Activated naive CD8-positive, alpha-beta T cell treated with anti-CD3 and anti-CD28 coated beads for 36 hours (primary cell): ENCODE measurements around the gene BTBD16. TPM values are rescaled to one million over a fixed set of nuclear protein-coding genes. Genes with fewer than 3 reads are reported as not detected.

Experiments
- DNase-seq: peaks from one replicate; pipeline ENCODE4 v3.0.0; 2021
- H3K27ac Mint-ChIP-seq: one replicate; pipeline ENCODE4 v1.8.0; 2022; ENCODE audit warnings: mild to moderate bottlenecking, moderate library complexity, mixed read lengths
- H3K27me3 Mint-ChIP-seq: one replicate; pipeline ENCODE4 v1.8.0; 2022; ENCODE audit warnings: mild to moderate bottlenecking, mixed read lengths
- H3K36me3 Mint-ChIP-seq: one replicate; pipeline ENCODE4 v1.8.0; 2021; ENCODE audit warnings: mild to moderate bottlenecking, mixed read lengths
- H3K4me1 Mint-ChIP-seq: one replicate; pipeline ENCODE4 v1.8.0; 2021; ENCODE audit warnings: mixed read lengths
- H3K4me3 Mint-ChIP-seq: one replicate; pipeline ENCODE4 v1.8.0; 2022; ENCODE audit warnings: mild to moderate bottlenecking, moderate library complexity, mixed read lengths
- H3K9me3 Mint-ChIP-seq: one replicate; pipeline ENCODE4 v1.8.0; 2022; ENCODE audit warnings: mixed read lengths
- total RNA-seq, 2 experiments: library from RNA; stranded (reverse); gene quantifications; one replicate each; pipeline ENCODE4 v1.2.3, GENCODE V29; 2021

BTBD16 gene
- total RNA-seq, 2 experiments from 2014 or later: not detected

DNA sequence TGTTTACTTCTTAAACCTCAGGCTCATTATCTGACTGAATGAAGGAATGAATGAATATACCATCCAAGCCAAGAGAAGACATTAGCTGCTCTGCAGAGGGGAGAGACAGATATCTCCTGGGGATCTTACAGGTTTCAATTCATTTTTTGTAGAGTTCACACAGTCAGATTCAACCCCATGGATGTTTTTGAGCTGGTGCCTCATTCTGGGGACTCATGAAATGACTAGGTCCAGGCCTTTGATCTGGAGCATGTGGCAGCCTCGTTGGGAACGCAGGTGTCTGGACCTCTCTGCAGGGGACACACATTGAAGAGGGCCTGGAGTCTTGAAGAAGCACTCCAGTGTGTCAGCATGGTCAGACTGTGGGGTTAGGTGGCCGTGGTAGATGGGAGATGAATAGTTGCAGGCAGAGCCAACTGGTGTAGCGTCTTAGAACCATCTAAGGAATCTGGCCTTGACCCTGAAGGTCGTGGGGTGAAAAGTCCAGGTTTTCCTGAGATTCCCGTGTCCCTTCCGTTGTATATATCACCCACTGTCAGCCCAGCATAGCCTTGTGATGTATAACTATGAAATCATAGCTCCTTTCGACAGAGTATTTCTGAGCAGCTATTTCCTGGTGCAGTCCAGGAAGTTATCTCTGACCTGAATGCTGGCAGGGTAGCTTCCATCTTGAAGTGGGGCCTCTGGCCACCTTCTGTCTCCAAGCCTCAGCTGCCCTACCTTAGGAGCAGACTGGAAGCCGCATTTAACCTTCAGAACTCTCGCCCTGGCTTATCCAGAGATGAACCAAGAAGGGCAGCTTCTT is 22.3 kb downstream of the BTBD16 start:
- no peak overlapping the region for H3K4me3 Mint-ChIP-seq
- H3K4me1 Mint-ChIP-seq: peaks cover 2% of the 10 kb centered on the region
- H3K27ac Mint-ChIP-seq: no peak overlapping the region
- peaks cover under 1% of the 10 kb centered on the region for H3K27me3 Mint-ChIP-seq
- H3K36me3 Mint-ChIP-seq: no peaks in the 10 kb centered on the region
- no peak for DNase-seq
- H3K9me3 Mint-ChIP-seq: no peaks in the 10 kb centered on the region

DNA sequence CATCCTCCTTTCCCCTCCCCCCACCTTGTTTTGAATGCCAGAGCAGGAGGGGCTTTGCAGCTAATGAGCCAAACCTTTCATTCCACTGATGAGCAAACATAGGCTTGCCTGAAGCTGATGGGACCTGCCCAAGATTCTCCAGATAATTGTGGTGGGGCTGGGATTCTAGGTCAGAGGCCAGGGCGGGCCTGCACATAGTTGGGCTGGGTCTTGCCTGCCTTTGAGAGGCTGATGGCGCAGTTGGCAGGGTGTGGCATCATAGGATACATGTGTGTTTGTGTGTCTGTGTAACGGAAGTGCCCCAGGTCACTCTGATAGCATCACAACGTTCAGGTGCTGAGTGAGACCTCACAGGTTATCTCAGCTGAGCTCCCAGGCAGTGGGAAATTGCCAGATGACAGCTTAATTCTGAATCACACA is 22.9 kb downstream of the BTBD16 start:
- Mint-ChIP-seq H3K9me3 (no peaks in the 10 kb centered on the region), H3K27ac (no peak overlapping the region), H3K4me3 (no peak overlapping the region), H3K4me1 (peaks cover 6% of the 10 kb centered on the region), H3K36me3 (no peaks in the 10 kb centered on the region), H3K27me3 (peaks cover 6% of the 10 kb centered on the region)
- DNase-seq: no peak

DNA sequence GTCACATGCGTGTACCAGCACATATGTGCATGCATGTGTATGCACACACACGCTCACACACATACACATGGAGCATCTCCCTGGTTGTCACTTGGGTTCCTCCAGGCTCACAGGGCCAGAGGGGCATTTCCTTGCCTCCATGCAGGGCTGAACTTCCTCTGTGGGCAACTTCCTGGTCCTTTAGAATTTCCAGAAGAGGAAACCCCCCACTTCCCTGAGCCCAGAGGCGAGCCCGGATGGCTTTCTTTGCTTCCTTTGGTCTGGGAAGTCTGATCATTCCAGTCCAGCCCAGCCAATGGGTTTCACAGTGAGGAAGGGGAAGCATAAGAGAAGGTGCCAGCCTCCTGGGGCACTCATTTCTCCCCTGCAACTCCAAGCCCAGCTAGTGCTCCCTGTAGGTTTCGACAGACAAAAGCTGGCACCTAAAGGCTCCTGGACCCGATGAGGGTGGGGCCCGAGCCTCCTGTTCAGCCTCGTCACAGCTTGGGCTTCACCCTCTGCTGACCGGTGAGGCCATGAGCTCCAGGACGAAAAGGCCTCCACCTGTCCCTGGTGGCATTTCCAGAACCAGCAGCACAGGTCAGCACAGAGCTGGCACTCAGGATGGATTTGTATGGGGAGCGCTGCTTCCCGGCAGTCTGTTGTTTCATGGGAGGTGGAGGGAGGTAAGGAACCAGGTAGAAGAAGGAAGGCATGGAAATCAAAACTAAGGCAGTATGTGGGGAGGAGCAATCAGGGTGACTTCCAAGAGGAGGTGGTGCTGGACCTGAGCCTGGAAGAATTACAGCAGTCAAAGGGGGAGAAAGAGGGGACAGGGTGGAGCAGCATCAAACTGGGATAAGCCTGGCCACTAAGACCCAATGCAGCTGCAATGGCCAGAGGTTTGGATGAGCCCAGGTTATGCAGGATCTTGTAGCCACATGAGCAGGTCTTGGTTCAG is 23.7 kb downstream of the BTBD16 start:
- no peak overlapping the region for H3K27ac Mint-ChIP-seq
- no peaks in the 10 kb centered on the region for H3K36me3 Mint-ChIP-seq
- H3K27me3 Mint-ChIP-seq: peaks cover 7% of the 10 kb centered on the region
- no peak for DNase-seq
- no peak overlapping the region for H3K4me3 Mint-ChIP-seq
- no peaks in the 10 kb centered on the region for H3K9me3 Mint-ChIP-seq
- peaks cover 6% of the 10 kb centered on the region for H3K4me1 Mint-ChIP-seq

DNA sequence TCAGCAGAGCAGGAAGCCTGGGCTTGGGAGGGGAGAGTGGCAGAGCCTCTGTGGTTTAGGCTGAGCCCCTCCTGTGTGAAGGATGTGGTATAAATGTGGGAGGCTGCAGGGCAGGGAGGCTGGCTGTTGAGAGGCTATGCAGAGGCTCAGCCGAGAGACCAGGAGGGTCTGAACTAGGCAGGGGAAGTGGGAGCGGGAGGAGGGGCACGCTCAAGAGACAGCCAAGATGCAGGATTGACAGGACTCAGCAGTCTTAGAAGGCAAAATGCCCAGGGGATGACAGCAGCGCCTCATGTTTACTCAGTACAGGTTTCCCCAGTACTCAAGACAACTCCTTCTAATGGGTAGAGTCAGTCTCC is 24.3 kb downstream of the BTBD16 start:
- no peak overlapping the region for H3K27ac Mint-ChIP-seq
- no peaks in the 10 kb centered on the region for H3K36me3 Mint-ChIP-seq
- no peak overlapping the region for H3K4me3 Mint-ChIP-seq
- no peak for DNase-seq
- peaks cover 7% of the 10 kb centered on the region for H3K27me3 Mint-ChIP-seq
- H3K4me1 Mint-ChIP-seq: peaks cover 6% of the 10 kb centered on the region
- H3K9me3 Mint-ChIP-seq: no peaks in the 10 kb centered on the region

DNA sequence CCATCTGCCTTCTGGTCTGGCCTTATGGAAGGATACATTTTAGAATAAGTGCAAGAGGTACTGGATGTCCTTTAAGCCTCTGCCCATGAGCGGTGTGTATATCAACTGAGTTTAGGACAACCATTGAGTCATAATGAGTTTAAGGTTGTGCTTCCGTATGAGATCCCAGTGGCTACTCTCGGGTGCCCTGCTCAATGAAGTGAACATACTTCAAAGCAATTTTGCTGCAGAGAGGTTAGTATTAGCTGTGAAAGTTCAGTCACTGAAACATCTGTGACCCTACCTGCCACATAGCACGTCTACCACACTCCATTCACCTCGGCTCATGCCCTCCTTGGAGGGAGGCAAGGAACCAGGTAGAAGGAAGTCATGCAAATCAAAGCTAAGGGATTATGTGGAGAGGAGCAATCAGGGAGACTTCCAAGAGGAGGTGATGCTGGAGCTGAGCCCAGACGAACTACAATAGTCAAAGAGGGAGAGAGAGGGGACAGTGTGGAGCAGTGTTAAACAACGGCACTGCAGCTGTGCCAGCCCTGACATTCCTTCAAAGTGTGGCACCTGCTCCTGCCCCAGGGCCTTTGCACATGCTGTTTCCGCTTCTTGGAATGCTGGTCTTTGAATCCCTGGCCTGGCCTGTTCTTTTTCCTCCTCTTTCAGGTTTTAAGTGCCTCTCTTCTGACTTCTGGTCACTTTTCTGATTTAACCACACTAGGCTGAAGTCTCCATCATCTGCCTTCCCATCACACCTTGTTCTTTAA is 25.4 kb downstream of the BTBD16 start:
- no peak overlapping the region for H3K27ac Mint-ChIP-seq
- H3K36me3 Mint-ChIP-seq: no peaks in the 10 kb centered on the region
- no peak overlapping the region for H3K4me3 Mint-ChIP-seq
- H3K27me3 Mint-ChIP-seq: peaks cover 7% of the 10 kb centered on the region
- no peaks in the 10 kb centered on the region for H3K9me3 Mint-ChIP-seq
- DNase-seq: no peak
- peaks cover 6% of the 10 kb centered on the region for H3K4me1 Mint-ChIP-seq

DNA sequence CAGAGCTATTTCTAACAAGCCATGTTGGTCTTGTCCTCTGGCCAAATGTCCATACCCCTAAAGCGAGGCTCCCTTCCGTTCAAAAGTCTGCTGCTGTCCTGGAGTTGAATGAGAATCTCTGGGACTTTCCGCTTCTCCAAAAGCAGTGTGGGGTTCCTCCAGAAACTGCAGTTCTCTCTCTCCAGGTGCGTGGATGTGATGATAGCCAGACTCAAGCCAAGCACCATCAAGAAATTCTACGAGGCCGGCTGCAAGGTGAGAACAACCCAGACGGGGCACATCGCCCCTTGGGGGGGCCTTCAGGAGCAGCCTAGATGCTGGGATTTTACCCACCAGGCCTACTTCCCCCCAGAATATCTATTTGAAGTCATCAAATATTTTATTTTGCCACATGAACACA is 26.5 kb downstream of the BTBD16 start:
- no peak for DNase-seq
- Mint-ChIP-seq H3K4me1 (peaks cover 6% of the 10 kb centered on the region), H3K27me3 (peaks cover 7% of the 10 kb centered on the region), H3K4me3 (no peak overlapping the region), H3K36me3 (no peaks in the 10 kb centered on the region), H3K9me3 (no peaks in the 10 kb centered on the region), H3K27ac (no peak overlapping the region)

DNA sequence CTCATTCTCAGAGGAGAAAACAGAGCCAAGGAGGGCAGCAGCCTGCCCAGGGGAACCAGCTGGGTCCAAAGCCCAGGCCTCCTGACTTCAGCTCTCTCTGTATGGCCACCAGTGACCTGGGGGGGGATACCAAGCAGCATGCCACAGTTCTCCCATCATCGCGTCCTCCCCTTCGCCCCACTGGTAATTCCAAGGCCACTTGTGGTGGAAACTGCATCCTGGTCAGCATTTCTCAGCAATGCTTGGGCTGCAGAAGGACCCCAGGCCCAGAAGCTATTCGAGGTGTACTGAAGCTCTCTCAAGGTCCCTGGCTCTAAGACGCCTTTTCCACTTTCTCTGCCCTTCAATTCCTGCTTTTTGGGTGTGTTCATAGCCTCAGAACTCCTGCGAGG is 27.1 kb downstream of the BTBD16 start:
- Mint-ChIP-seq H3K36me3 (no peaks in the 10 kb centered on the region), H3K9me3 (no peaks in the 10 kb centered on the region), H3K4me3 (no peak overlapping the region), H3K27me3 (peaks cover 7% of the 10 kb centered on the region), H3K27ac (no peak overlapping the region), H3K4me1 (peaks cover 6% of the 10 kb centered on the region)
- no peak for DNase-seq

DNA sequence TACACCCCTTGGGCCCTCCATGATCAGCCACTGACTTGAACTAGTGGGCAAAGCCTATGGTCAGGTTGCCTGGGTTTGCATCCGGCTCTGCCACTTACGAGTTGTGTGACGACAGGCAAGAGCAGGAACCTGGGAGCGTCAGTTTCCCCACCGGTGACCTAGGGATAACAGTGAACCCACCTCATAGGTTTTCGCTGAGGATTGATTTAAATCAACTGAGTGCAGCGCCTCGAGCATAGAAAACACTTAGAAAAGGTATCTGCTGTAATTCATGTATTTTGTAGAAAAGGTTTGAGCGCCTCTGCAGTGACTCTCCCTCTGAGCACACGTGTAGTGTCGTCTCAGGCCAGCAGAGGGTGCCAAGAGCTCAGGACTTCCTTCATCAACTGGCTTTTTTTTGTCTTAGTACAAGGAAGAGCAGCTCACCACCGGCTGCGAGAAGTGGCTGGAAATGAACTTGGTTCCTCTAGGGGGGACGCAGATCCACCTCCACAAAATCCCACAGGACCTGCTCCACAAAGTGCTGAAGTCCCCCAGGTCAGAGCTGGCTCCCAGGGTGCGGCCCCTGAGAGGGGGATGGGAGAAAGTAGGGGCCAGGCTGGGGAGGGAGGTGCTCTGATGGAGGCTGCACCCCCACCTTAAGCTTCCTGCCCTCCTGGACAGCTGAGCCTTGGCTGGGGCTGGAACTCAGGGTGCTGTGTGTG is 27.7 kb downstream of the BTBD16 start:
- Mint-ChIP-seq H3K9me3 (no peaks in the 10 kb centered on the region), H3K4me3 (peak overlapping the region; percentile 40), H3K27ac (no peak overlapping the region), H3K27me3 (peaks cover 7% of the 10 kb centered on the region), H3K4me1 (peaks cover 6% of the 10 kb centered on the region), H3K36me3 (no peaks in the 10 kb centered on the region)
- peak; percentile 53 for DNase-seq

DNA sequence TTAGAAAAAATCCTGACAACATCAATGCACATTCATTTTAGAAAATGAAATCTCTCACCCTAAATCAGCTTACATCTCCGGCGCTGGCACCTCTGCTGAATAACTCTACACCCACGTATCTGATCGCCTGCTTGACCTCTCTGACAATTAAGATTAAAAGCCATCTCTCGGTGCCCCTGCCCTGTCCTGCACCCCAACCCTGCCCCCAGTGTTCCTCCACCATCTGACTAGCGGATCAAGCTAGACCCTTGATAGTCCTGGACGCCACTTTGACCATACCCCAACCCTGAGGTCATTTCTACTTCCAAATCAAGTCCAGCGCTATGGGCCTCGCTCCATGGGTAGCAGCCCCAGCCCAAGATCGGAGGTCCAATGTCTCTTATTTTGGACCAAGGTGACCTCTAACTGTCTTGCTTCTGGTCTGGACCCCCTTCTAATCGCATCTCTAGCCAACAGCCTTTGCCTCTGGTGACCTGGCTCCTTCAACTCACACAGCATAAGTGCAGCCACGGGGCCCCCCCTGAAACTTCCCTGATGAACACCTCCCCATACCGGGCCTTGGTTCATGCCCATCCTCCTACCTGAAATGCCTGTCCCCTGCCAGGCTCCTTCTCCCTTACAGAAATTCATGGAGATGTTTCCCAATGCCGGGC is 28.5 kb downstream of the BTBD16 start:
- no peak overlapping the region for H3K27ac Mint-ChIP-seq
- H3K9me3 Mint-ChIP-seq: no peaks in the 10 kb centered on the region
- H3K4me1 Mint-ChIP-seq: peaks cover 6% of the 10 kb centered on the region
- no peak for DNase-seq
- H3K36me3 Mint-ChIP-seq: no peaks in the 10 kb centered on the region
- H3K4me3 Mint-ChIP-seq: no peak overlapping the region
- H3K27me3 Mint-ChIP-seq: peaks cover 7% of the 10 kb centered on the region

DNA sequence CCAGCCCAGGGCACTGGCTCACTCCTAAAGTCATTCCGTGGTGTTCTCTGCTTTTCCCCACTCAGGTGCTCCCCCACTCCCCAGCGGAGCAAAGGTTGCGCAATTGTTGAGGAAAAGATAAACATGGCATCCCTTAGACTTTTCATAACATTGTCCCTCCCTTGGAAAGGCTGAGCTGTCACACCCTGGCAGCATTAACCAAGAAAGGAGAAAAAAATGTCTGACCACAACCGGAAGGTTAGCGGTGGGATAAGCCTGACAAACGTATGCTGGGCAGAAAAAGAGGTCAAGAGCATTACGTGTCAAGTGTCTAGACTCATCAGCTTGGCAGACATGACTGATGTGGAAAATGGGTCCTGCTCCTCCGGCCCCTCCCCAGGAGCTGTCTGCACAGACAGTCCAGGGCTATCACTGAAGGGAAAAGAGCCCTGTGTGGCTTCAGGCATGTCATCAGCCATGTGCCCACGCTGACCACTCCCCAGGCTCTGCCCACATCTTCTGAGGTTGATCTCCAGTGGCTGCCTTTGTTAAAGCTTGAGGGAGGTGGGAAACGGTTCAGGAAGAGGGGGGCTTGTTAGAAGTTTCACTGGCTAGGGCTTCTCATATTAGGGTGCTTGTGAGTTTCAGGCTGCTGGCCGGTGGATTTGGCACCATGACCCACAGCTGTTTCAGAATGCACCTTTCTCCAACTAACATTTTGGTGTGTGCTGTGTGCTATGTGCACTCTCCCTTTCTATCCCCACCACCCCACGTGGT is 30.1 kb downstream of the BTBD16 start:
- peaks cover 4% of the 10 kb centered on the region for H3K4me1 Mint-ChIP-seq
- H3K27me3 Mint-ChIP-seq: peaks cover 7% of the 10 kb centered on the region
- no peak overlapping the region for H3K4me3 Mint-ChIP-seq
- no peaks in the 10 kb centered on the region for H3K36me3 Mint-ChIP-seq
- no peak overlapping the region for H3K27ac Mint-ChIP-seq
- no peak for DNase-seq
- peaks cover 7% of the 10 kb centered on the region for H3K9me3 Mint-ChIP-seq

DNA sequence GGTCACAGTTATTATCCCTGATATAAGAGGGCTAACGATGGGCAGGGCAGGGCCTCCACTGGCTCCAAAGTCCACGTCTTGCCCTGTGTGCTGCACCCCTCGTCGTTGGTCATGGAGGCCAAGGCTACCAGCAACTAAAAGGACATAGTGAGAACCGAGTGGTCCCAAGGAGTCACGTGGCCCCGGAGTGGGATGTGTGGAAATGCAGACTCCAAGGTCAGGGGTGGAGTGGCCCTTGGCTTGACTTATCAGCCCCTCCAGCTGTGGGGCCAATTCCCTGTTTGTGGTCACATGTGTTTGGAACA is 30.7 kb downstream of the BTBD16 start:
- H3K36me3 Mint-ChIP-seq: no peaks in the 10 kb centered on the region
- H3K4me3 Mint-ChIP-seq: no peak overlapping the region
- H3K9me3 Mint-ChIP-seq: peaks cover 7% of the 10 kb centered on the region
- no peak for DNase-seq
- H3K27me3 Mint-ChIP-seq: peaks cover 7% of the 10 kb centered on the region
- peaks cover 4% of the 10 kb centered on the region for H3K4me1 Mint-ChIP-seq
- no peak overlapping the region for H3K27ac Mint-ChIP-seq

DNA sequence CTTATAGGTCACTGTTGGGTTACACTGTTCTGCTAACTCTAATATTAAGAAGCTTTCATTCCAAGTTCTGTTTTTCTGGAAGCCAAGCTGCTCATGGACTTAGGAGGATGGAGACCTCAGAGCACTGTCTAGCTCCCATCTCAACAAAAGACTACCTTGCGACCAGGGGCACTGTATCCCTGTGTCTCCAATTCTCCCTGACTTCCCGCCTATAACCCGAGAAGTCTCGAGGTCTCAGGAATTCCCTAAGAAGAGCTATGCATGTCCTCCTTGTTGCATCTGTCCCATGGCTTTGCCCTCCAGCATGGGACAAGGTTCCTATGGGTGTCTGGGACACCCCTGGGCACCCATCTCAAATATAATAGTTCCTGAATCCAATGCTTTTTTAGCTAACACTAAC is 31.2 kb downstream of the BTBD16 start:
- Mint-ChIP-seq H3K36me3 (no peaks in the 10 kb centered on the region), H3K27me3 (peaks cover 7% of the 10 kb centered on the region), H3K4me3 (no peak overlapping the region), H3K4me1 (peaks cover 4% of the 10 kb centered on the region), H3K27ac (no peak overlapping the region), H3K9me3 (peaks cover 7% of the 10 kb centered on the region)
- no peak for DNase-seq

DNA sequence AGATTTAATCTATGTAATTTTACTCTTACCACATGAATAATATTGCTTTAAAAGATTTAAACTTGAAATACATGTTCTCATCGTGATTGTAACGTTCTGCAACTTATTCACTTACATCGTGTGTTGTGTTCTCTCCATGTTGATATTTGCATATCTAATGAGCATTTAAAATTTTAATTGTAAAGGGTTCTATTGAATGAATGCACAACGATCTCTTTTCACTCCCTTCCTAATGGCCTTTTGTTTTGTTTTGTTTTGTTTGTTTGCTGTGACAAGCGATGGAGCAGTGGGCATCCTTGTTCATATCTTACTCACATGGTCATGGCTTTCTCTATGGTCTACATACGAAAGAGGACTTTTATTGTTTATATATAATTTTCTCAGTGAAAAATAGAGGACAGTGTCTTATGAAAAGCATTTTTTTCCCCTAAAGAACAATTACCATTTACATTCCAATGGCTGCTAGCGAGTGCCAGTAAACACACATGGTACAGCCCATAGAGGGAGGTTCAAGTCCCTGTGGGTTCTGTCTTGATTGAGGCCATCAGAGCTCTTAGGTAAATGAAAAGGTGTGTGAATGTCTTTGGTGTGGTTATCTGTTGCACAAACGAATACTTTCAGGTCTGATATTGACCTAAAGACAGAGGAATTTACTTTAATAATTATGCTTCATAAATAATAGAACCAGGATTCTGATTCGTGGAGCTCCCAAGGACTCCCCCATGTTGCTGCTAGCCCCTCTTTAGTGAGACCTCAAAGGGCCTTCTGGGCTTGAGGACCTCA is 32.4 kb downstream of the BTBD16 start:
- Mint-ChIP-seq H3K4me1 (peaks cover 8% of the 10 kb centered on the region), H3K27me3 (peaks cover 6% of the 10 kb centered on the region), H3K9me3 (peaks cover 7% of the 10 kb centered on the region), H3K4me3 (no peak overlapping the region), H3K27ac (no peak overlapping the region), H3K36me3 (no peaks in the 10 kb centered on the region)
- DNase-seq: no peak
